Measurements from ENCODE around the gene CA10. TPM values are rescaled to one million over a fixed set of nuclear protein-coding genes. Genes with fewer than 3 reads are reported as not detected.

The CA10 gene
- total and polyA plus RNA-seq, 2 donors (not counting 3 experiments of a cell fraction or from before 2014, with no cell fraction given) = not detected

GRCh38 chr17:51961689-51962088, 196.8 kb downstream of the CA10 start:
- H2AFZ ChIP-seq (ENCODE audit: low read depth, low read length) = no peak overlapping the region
- no peak overlapping the region for H3K4me3 ChIP-seq (replicated peaks in 1 of 3; ENCODE audit: insufficient read depth in 1 of 3, low read depth in 1 of 3, low read length in 3 of 3)
- H3K27me3 ChIP-seq (ENCODE audit: control insufficient read depth in 2 of 2, insufficient read depth in 2 of 2, low read length in 2 of 2) = no peaks in the 10 kb centered on the region
- ChIA-PET POLR2A (no interaction called here), CTCF (no interaction called here)
- intact Hi-C loops (cut with micrococcal nuclease) = no loop called here
- no peak for TF ChIP-seq MAX (IDR thresholded peaks at IDR 0.05; ENCODE audit: insufficient read depth, insufficient read length)
- TF ChIP-seq GATA2 (IDR thresholded peaks at IDR 0.05; ENCODE audit: insufficient read depth, insufficient read length, low read depth, low read length) = no peak
- TF ChIP-seq POLR2A (IDR thresholded peaks at IDR 0.05; ENCODE audit: low read depth, low read length) = no peak
- no peak for TF ChIP-seq FOS (IDR thresholded peaks at IDR 0.05; ENCODE audit: borderline replicate concordance, insufficient read depth, low read length)
- TF ChIP-seq CTCF (IDR thresholded peaks at IDR 0.05; ENCODE audit: extremely low read depth in 1 of 2, insufficient read depth in 1 of 2, low read depth in 1 of 2, low read length in 2 of 2) = no peak
- TF ChIP-seq POLR2AphosphoS5 (IDR thresholded peaks at IDR 0.05; ENCODE audit: insufficient read depth, low read depth, low read length) = no peak
- no peak for TF ChIP-seq MYC (IDR thresholded peaks at IDR 0.05; ENCODE audit: low read depth, low read length)
- no peak for TF ChIP-seq EZH2 (IDR thresholded peaks at IDR 0.05; ENCODE audit: borderline replicate concordance, low read depth, low read length, severe bottlenecking)
- no peak for DNase-seq (ENCODE audit: low read depth, low spot score)
- BruUV-seq (replicated peaks) = no TSS peak
- dilution Hi-C loops (cut with MboI; ENCODE audit: extremely low pct_ligation_motif_present, low sequenced_read_pairs) = no loop called here
- no peaks in the 10 kb centered on the region for H3K36me3 ChIP-seq (ENCODE audit: control insufficient read depth in 2 of 2, extremely low read depth in 1 of 2, insufficient read depth in 2 of 2, low read length in 2 of 2)
- peaks cover 3% of the 10 kb centered on the region for H3K9me3 ChIP-seq (replicated peaks; ENCODE audit: control insufficient read depth, insufficient read depth, low read length)
- H3K27ac ChIP-seq (ENCODE audit: insufficient read depth, low read depth, low read length) = no peak overlapping the region
- H3K4me2 ChIP-seq (ENCODE audit: insufficient read depth, low read length) = no peak overlapping the region
- FAIRE-seq = no peak
- no peaks in the 10 kb centered on the region for H3K9me1 ChIP-seq (replicated peaks; ENCODE audit: control insufficient read depth, extremely low read depth, insufficient read depth, low read length)
- no peaks in the 10 kb centered on the region for H4K20me1 ChIP-seq (replicated peaks; ENCODE audit: control insufficient read depth, extremely low read depth, insufficient read depth, low read length)
- H3K9ac ChIP-seq (replicated peaks; ENCODE audit: extremely low read depth, insufficient read depth, low read length) = no peak overlapping the region
- no peaks in the 10 kb centered on the region for H3K4me1 ChIP-seq (ENCODE audit: control insufficient read depth, extremely low read depth, insufficient read depth, low read length)
- no peaks in the 10 kb centered on the region for H3K79me2 ChIP-seq (ENCODE audit: control insufficient read depth, insufficient read depth, low read length)
